ENCODE measurements around the gene SUCO.

The SUCO gene

DNA sequence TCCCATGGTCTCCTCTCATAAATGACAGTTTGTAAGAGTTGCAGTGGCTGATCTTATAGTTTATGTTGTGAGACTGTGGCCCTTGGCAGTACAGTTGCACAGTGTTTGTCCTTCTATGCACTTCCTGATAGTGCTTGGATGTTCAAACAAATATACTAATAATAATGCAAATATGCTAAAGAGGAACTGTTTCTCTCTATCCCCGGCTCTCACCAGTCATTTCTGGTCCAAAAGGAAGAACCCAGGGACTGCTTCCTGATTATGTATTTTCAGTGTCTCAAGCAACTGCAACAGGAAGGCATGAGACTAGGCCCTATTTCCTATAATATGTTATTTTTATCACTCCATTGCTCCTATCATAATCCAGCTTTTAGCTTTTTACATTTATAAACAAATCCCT is 17.0 kb upstream of the SUCO start:
- DNase-seq, result no peak

DNA sequence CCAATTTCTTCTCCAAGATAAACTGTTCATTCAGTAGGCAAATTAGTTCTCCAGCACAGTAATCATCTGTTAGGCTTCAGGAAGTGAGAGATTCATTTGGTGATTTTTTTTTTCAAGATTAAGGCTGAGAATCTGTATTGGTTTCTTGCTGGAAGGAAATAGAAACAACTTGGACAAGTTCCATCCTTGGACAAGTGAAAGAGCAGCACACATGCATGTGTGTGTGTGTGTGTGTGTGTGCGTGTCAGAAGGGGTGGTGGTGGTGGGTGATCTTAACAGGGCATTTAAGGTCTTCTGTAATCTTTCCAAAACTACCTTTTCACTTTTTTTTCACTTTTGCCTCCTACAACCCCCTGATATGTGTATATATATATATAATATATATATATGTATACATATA is 15.9 kb upstream of the SUCO start:
- no peak for DNase-seq

DNA sequence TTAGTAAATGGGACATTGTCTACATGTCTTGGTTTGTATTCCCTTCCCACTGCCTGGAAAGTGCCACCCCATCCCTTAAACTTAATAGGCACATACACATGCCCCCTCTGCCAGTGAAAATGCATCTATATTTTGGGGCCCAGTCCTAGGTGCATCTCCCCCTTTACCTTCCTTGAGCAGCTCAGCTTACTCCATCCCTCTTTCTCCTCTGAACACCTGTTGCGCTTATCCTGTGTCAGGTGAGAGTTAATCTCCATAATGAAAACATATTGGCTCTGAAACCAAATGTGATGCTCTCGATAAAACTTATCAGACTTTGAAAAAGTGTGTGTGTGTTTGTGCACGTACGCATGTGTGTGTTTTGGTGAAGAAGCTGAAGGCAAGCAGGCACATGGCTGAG is 15.4 kb upstream of the SUCO start:
- no peak for DNase-seq

DNA sequence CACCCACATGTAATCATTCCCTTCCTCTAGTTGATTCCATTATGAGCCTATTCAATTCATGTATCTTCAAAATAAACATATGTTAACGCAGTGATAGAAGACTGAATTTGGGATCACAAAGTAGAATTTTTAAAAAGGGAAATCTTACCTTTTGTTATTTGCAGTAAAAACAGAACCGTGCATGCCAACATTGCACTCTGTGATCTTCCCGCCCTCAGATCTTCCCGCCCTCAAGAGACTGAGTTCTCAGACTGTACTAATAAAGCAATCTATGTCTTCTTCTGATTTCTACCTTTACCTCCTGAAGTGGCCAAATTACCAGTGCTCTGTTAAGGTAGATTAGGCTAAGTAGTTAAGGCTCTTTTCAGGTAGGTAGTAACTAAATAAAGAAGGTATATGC is 3.6 kb upstream of the SUCO start:
- DNase-seq, result no peak

DNA sequence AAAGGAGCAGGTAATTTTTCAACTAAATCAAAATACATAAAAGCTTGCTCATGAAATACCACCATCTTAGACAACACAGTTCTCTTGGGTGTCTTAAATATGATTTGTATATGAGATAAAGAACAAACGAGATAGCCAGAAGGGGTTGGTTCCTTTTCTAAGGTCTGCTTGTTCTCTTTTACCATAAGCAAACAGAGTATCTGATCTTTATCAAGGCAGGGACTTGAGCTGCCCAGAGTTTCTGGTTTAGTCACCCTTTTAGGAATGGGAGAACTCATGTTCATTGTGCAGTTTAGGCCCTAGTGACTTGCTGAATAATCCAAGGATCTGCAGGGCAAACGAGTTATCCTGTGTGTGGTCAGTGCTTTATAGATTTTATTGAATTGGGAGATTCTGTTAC is 3.0 kb upstream of the SUCO start:
- DNase-seq, result no peak

DNA sequence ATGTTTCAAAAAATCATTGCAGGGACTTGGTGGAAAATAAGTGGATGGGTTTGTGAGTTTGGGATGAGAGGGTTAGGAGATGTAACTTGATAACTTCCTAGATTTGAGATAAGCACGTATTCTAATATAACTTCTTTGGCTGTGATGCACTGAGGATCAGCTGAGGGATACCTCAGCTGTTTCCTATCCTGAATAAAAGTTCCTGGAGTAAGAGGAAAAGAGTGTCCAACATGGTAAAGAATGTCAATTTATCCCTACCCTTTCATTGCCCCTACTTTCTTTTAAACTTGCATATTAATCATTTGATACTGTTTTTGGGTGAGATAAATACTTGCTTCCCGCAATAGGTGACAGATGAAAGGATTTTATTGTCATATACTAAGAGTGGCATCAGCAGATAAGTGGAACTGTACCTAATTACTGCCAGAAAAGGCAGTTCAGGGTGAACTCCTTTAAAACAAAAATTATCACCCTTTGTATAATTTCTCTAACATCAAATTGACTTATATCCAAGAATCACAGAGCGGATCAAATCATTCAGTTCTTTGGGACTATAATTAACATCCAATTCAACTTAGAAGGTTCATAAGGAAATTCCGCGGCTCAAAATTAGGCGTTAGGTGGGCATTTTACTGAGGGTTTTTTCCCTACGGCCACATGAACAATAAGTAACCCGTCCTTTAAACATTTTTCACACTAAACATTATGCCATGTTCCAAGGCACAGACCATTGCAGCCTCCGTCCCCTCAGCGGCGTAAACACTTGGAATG is 1.4 kb upstream of the SUCO start:
- no peak for DNase-seq

DNA sequence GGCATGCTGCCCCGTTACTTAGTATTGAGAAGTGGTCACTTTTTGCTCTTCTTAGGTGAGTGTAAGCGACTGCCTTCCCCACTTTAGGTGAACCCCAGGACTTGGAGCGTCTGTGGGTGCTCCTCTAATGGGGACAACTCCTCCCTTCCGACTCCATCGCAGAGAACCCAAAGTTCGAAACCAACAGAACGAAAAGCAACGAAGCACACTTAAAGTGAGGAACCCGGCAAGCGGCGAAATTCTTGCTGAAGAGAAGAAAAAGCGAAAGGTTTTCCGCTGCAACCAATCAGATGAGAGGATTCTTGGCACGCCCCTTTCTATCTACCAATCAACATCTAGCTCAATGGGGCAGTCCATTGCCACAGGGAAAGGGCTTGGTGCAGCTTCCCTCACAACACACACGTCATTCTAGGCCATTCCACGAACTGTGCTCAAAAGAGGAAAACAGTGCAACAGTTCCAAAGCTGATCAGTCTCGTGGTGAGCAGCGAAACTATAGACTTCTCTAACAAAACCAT is 709 bp upstream of the SUCO start:
- DNase-seq, result peak; percentile 96

DNA sequence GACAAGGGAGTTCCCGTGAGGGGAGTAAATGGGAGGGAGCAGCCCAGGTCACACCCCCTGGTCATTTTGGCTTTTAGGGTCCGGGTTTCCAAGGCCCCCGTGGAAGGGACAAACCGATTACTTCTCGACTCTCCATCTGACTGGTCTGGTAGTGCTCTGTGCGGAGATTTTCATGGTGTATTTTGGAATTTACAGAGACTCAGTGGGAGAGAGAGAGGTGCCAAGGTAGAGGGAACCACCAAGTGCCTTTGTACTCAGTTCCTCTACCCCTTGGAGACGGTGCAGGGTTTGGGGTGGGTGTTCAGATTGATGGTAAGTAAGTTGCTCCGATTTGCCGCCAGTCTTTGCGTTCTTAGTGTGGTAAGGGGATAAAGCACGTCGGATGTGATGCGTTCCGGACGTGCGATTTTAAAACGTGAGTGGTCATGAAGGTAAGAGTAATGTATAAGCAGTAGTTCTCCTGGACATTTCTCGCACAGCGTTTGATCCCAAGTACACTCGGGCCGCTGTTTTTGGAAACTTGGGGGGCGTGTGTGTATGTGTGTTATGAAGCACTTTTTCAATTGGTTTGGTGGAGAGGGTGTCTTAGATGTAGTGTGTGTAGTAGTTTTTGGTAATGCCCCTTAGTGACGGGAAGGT is 682 bp downstream of the SUCO start:
- DNase-seq, result peak; percentile 35

DNA sequence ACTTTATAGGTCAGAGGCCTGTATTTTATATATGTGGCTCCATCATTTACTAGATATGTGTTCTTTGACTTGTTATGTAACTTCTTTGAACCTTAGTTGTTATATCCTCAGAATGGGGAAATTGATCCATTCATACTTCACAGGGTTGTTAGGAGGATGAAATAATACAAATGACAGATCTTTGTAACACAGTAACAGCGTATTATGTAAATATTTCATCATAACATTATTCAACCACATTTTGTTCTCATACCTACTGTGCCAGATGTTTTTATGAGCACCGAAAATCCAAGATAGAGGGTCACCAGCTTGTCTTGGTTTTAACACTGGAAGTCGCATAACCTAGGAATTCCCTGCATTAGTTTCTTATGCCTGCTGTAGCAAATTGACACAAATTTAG is 3.3 kb downstream of the SUCO start:
- DNase-seq, result no peak

DNA sequence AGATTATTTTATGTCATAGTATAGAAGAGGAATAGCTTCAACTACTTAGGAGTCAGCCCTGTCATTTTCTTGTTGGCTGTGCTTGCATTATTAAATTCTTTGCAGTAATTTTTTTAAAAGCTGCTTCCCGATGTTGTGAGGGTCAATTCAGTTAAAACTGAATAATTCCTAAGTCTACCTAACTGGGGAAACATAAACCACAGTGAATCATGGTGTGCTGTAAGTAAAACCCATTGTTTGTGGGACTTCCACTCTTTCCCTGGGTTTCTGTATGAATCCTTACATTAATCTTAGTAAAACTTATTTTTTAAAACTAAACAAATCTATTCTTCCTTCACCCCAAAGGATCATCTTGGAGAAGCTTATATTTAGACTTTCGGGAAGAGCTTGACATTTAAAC is 4.4 kb downstream of the SUCO start:
- no peak for DNase-seq

DNA sequence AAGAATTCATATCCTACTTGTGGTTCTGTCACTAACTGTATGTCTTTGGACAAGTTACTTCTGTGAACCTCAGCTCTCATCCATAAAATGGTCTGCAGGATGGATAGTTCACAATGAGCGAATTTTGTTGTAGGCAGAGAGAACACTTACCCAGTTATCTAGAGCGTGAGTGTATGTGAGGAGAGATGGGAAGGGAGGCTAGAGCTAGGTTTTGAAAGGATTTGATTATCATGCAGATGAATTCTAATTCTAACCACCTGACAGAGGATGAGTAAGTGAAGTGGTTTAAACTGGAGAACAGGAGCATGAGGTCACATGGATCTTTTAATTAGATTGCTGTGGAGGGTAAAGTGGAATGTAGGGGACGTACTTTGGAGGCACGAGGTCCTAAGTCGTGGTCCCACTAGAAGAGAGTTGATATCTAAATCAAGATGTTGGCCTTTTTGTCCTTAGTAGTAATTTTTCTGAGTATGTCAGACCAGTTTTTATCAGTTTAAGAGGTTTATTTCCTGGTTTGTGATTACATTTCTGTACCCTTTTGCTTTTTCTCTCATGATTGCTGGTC is 5.0 kb downstream of the SUCO start:
- no peak for DNase-seq

DNA sequence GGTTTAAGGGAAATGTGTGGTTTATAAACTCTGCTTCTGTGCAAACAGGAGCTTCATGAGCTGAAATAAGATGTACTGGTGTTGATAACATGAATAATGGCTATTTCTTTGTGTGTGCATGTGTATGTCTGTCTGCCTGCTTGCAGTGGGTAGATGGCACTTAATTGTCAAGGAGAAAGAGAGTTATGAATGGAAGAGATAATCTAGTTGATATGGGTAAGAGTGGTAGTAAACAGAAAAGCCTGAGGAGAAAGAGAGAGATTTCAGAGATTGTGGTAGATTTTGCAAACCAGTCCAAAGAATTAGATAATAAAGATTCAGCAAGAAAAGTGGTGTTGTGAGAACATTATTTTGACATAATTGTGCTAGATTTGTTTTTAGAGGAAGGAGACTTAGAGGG is 7.7 kb downstream of the SUCO start:
- DNase-seq, result no peak

DNA sequence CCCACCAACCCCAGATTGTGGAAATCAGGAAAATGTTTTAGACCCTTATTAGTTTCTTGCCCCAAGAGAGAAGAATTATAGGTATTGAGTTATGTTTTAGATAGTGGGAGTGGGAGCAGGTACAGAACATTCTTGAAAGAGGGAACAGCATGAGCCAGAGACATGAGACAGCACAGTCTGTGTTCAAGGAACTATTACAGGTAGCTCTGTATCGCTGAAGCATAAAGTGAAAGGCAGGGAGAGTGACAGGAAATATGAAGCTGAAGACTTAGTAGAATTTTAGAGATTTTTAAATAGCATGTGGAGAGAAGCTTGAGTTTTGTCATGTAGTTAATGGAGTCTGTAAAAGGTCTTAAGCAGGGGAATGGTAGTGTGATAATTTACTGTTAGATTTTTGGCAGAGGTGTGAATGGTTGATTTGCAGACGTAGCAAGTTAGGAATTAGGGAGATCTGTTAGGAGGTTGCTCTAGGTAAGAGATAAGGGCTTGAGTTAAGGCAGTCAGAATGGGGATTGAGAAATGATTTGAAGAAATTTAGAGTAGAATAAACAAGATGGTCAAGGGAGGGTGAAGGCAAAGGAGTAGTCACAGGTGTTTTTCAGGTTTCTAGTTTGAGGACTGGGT is 11.6 kb downstream of the SUCO start:
- no peak for DNase-seq

DNA sequence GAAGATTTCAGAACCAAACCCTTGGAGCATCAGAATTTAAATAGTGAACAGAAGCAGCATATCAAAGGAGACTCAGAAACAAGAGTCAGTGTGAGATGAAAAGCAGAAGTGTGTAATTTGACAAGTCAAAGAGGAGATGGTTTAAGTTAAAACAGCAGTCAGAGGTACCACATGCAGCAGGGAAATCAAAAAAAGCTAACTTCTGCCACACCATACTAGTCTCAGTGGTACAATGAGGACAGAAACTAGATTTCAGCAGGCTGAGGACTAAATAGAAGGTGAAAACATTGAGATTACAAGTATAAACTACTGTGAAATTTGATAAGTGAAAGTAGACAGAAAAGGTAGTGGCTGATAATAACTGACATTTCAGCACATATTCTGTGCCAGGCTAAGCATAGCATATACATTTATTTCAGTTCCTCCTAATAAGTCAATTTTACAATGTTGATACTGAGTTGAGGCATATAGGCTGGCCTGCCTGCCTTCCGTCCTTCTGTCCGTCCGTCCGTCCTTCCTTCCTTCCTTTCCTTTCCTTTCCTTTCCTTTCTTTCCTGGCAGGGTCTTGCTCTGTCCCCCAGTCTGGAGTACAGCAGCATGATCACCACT is 12.6 kb downstream of the SUCO start:
- DNase-seq, result no peak

DNA sequence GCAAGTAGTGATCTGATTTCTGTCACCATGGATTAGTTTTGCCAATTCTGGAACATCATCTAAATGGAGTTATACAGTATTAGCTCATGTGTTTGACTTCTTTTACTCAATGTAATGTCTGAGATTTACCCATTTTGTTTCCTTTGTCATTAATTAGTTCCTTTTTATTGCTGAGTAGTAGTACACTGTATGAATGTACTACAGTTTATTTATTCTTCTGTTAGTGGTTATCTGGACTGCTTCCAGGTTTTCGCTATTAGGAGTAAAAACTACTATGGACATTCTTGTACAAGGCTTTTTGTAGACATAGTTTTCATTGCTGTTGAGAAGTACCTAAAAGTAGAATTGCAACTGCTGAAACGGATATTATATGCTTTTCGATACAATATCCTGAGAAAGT is 14.1 kb downstream of the SUCO start:
- DNase-seq, result no peak

DNA sequence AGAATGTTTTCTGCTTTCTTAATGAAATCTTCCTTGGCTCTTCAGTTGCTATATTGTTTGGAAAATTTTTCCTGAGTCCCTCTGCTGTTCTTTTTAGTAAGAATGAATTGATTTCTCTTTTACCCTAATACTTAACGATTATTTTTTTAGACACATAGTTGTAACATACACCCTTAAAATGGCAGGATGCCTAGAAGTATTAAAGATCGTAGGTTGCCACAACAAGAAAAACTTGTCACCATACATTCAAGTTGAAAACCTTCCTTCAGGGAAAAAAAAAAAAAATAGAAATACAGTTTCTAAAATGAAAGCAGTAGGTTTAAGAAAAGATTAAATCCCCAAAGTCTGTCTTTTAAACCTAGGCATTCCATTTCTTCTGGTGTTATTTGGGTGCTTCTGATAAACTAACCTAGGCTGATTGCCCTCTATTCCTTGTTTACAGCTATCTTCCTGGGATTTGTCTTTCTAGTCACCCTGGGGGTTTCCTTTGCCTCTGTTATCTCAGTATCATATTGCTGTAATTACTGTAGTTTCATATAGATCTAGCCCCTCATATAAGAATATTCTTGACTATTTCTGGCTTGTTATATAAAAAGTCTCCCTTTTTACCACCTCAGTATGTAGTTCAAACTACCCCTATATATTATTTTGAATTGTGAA is 16.8 kb downstream of the SUCO start:
- DNase-seq, result no peak

DNA sequence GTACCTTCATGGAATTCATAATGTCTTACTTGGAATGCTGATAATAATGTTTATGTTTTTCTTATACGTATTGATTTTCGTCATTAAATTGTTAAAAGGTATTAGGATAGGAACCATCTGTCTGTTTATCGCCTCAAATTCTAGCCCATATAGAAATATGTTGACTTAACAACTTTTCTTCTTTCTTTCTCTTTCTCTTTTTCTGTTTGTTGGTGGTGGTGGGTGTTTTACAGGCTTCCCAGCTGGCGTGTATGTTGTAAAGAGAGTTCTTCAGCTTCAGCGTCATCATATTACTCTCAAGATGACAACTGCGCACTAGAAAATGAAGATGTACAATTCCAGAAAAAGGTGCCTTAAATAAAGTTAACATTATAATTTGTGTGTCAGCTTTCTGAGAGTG is 18.3 kb downstream of the SUCO start:
- no peak for DNase-seq

DNA sequence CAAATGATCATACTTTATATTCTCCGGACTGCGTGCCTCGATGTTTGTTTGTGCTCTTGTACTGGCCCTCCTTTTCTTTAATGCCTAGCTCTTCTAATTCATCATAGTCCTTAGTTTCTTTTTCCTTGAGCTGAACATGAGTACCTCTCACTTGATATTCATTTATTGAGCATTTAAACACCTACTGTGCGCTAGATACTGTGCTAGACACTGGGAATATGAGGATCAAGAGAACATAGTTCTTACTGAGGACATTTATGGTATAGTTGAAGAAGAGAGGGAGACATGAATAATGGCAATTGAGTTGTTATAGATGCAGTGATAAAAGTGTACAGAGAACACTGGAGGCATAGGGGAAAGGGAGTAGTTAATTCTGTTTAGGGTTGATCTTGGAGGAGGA is 22.0 kb downstream of the SUCO start:
- DNase-seq, result no peak

DNA sequence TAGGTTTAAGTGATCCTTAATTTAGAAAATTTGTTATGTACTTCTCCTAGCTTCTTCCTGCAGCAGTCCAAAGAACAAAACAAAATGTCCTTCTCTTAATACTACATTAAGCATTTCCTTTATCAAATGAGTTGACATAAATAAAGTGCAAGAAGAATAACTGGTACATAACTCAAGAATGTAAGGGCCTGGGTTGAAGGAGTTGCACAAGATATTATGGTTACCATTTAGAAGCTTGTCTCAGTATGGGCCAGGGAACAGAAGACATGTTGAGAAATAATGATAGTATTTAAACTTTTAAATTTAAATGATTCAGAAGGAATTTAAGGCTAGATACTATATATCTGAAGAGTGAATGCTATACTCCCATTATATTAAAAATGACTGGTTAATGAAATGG is 23.5 kb downstream of the SUCO start:
- no peak for DNase-seq

DNA sequence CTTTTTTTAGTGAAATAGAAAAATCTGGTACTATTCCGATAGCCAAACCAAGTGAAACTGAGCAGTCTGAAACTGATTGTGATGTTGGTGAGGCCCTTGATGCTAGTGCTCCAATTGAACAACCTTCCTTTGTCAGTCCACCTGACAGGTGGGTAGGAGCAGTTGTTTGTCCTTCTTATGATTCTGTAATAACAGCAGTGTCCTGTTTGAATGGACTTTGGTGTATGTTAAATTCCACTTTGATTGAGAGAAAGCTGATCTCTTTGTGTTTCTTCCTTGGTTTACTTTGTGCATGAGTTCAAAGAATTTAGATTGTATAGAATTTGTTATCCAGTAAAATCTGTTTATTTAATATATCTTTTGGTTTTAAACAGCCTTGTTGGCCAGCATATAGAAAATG is 24.3 kb downstream of the SUCO start:
- no peak for DNase-seq

DNA sequence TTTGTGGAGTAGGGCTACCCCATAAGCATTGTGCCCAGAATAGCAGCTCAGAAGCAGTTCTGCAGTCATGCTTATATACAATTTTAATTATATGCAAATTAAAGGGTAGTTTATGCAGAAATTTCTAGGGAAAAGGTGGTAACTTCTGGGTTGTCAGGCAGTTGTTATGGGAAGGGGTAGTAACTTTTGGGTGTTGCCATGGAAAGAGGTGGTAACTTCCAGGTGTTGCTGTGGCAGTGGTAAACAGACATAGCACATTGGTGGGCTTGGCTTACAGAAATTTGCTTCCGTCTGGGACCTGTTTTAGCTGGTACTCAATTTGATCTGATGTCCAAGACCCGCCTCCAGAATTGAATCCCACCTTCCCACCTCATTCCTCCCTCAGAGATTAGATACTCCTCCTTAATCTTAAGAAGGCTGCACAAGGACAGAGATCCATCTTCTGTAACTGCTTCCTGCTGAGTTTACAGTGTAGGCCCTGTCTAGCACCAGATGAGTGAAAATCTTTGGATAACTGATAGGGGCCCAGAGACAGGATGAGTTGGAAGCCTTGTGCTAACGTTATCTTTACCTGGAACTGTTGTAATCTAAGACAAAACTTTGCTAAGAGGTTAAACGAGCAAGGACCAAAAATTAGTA is 26.7 kb downstream of the SUCO start:
- no peak for DNase-seq

DNA sequence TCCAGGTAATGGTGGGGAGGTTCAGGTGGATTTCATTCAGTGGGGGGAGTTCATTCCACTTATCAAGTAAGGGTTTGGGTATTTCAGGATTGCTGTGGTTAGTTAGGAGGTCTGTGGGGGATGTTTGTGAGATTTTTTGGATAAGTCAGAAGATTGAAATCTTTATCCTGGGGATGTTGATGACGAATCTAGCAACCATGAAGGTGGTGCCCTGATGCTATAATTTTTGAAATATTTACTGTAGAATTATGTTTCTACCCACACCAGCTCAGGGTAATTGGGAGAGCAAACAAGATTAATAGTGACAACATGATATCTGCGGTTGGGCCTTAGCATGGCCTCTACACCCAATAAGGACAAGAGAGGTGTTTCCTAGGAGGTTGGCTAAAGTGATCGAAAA is 28.3 kb downstream of the SUCO start:
- no peak for DNase-seq

All from NCI-H1694 (cell line).